PFSK-1 (cell line): ENCODE results near the gene FAM229A.

Experiments used
- POLR2AphosphoS5 ChIP-seq: IDR thresholded peaks from 2 replicates; pipeline ENCODE4 v1.6.1; 2012; ENCODE audit warnings: low read depth, mild to moderate bottlenecking, control low read depth, low read length, moderate library complexity
- SIN3A ChIP-seq: IDR thresholded peaks from 2 replicates; pipeline ENCODE4 v1.6.1; 2012; ENCODE audit warnings: mild to moderate bottlenecking, low read length, moderate library complexity, borderline replicate concordance; ENCODE audit not compliant: insufficient read depth
- TAF1 ChIP-seq: IDR thresholded peaks from 2 replicates; pipeline ENCODE4 v1.6.1; 2012; ENCODE audit warnings: low read length, control low read depth, borderline replicate concordance; ENCODE audit not compliant: insufficient read depth
- TF ChIP-seq, protein P1 (sequence below), 2 experiments: IDR thresholded peaks; 2 replicates each; pipeline versions ENCODE4 v1.6.1 to v1.8.0; 2011 to 2012; ENCODE audit warnings: low read depth in 2 of 2, low read length in 2 of 2, control low read depth in 1 of 2, inconsistent platforms in 1 of 2, mild to moderate bottlenecking in 1 of 2, moderate library complexity in 1 of 2; ENCODE audit not compliant: insufficient read depth in 1 of 2

DNA sequence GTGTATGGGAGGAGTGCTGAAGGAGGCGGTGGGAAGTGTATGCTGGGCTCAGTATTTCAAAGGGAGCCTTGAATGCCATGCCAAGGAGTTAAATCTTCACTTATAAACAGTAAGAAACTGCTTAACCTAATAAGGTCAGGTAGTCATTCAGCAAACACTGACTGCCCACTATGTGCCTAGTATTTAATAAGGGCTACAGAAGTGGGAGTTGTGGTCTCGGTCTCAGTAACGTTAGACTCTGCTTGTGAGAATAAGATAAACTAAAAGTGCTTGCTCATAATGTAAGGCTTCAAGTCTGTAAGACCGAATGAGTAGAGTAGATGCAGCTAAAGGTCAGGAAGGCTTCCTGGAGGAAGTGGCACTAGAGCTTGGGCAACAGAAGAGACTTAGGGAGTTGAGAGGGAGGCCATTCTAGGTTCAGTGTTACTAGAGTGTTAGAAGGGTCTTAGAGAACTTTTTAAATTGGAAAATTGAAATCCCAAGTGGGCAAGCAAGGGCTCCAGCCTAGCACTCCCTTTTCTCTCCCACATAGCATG lies 32.3 kb downstream of the FAM229A start:
- TF ChIP-seq, protein P1, sequence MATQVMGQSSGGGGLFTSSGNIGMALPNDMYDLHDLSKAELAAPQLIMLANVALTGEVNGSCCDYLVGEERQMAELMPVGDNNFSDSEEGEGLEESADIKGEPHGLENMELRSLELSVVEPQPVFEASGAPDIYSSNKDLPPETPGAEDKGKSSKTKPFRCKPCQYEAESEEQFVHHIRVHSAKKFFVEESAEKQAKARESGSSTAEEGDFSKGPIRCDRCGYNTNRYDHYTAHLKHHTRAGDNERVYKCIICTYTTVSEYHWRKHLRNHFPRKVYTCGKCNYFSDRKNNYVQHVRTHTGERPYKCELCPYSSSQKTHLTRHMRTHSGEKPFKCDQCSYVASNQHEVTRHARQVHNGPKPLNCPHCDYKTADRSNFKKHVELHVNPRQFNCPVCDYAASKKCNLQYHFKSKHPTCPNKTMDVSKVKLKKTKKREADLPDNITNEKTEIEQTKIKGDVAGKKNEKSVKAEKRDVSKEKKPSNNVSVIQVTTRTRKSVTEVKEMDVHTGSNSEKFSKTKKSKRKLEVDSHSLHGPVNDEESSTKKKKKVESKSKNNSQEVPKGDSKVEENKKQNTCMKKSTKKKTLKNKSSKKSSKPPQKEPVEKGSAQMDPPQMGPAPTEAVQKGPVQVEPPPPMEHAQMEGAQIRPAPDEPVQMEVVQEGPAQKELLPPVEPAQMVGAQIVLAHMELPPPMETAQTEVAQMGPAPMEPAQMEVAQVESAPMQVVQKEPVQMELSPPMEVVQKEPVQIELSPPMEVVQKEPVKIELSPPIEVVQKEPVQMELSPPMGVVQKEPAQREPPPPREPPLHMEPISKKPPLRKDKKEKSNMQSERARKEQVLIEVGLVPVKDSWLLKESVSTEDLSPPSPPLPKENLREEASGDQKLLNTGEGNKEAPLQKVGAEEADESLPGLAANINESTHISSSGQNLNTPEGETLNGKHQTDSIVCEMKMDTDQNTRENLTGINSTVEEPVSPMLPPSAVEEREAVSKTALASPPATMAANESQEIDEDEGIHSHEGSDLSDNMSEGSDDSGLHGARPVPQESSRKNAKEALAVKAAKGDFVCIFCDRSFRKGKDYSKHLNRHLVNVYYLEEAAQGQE (IDR thresholded peaks at IDR 0.05; ENCODE audit: insufficient read depth in 1 of 2, low read depth in 2 of 2, low read length in 2 of 2), result no peak
- TF ChIP-seq POLR2AphosphoS5 (no peak), SIN3A (no peak), TAF1 (no peak)
